Gastrocnemius medialis (tissue), 4 donors: ENCODE measurements around the gene PHF20. TPM values are rescaled to one million over a fixed set of nuclear protein-coding genes. Genes with fewer than 3 reads are reported as not detected.
A peak's percentile ranks its signal among the peaks of the same experiment; 100 is the strongest.

ENCODE experiments used
- ATAC-seq, 2 donors: fragments of 150-250 bp; one replicate each; pipeline ENCODE4 v1.9.1; 2016
- DNase-seq, 2 donors: peaks; one replicate each; pipeline ENCODE4 v3.0.0-alpha.2; 2019
- H3K27ac ChIP-seq, 4 donors: fragments of 200-600 bp; sonication (generic); 1 replicate in 1 of 4; 2 replicates in 3 of 4; pipeline ENCODE4 v1.5.1; 2016 to 2018; ENCODE audit warnings: mild to moderate bottlenecking in 2 of 4, moderate library complexity in 1 of 4
- H3K27me3 ChIP-seq, 3 donors: fragments of 200-600 bp; sonication (generic) in 2 of 3; 1 replicate in 1 of 3; 2 replicates in 2 of 3; pipeline versions ENCODE4 v1.5.1 to v1.6.0; 2016 to 2019; ENCODE audit warnings: mild to moderate bottlenecking in 1 of 3, moderate library complexity in 1 of 3
- H3K36me3 ChIP-seq, 2 donors: fragments of 200-600 bp; sonication (generic) in 1 of 2; one replicate each; pipeline ENCODE4 v1.5.1; 2017 to 2018
- H3K4me1 ChIP-seq, 2 donors: fragments of 200-600 bp; sonication (generic) in 1 of 2; one replicate each; pipeline ENCODE4 v1.5.1; 2016 to 2017; ENCODE audit warnings: mild to moderate bottlenecking in 2 of 2
- H3K4me3 ChIP-seq, 4 donors: fragments of 200-600 bp; sonication (generic) in 3 of 4; 1 replicate in 1 of 4; 2 replicates in 3 of 4; pipeline ENCODE4 v1.5.1; 2016 to 2019; ENCODE audit warnings: mild to moderate bottlenecking in 2 of 4
- H3K9me3 ChIP-seq, 3 donors: fragments of 200-600 bp; sonication (generic) in 2 of 3; 1 replicate in 1 of 3; 2 replicates in 2 of 3; pipeline ENCODE4 v1.5.1; 2016 to 2019
- POLR2A ChIP-seq, 2 donors: fragments of 450-650 bp; IDR thresholded peaks; one replicate each; pipeline ENCODE4 v1.6.1; 2017; ENCODE audit warnings: antibody characterized with exemption in 2 of 2, mild to moderate bottlenecking in 2 of 2, moderate library complexity in 2 of 2
- in situ Hi-C, 4 donors: fragments of 200-750 bp; cut with MboI; loops; one replicate each; pipeline versions ENCODE4 v1.15.0 to v1.8.0; 2017; ENCODE audit warnings: low sequenced_read_pairs in 4 of 4
- intact Hi-C: fragments of 100-400 bp; cut with DNase I; formaldehyde crosslinking; loops from one replicate; pipeline ENCODE4 v1.15.1; 2023; ENCODE audit warnings: low total_unique reads
- total RNA-seq, 4 donors: library from RNA; depleted of rRNA; stranded (reverse); fragments of >200 nt; gene quantifications; one replicate each; pipeline versions ENCODE4 v1.1.0 to v1.2.3, GENCODE V29; 2016
- TF ChIP-seq, protein P1 (sequence below), 5 experiments: fragments of 450-650 bp in 3 of 5; fragments of 200-600 bp in 2 of 5; sonication (generic) in 2 of 5; IDR thresholded peaks in 4 of 5; conservative IDR thresholded peaks in 1 of 5; 1 replicate in 4 of 5; 2 replicates in 1 of 5; pipeline ENCODE4 v1.5.1; 2016 to 2019; ENCODE audit warnings: antibody characterized with exemption in 5 of 5, mild to moderate bottlenecking in 3 of 5, moderate library complexity in 3 of 5

Gene PHF20
- total RNA-seq, 4 donors from 2014 or later = 72.6 to 91.9 (median 82.2) TPM

DNA sequence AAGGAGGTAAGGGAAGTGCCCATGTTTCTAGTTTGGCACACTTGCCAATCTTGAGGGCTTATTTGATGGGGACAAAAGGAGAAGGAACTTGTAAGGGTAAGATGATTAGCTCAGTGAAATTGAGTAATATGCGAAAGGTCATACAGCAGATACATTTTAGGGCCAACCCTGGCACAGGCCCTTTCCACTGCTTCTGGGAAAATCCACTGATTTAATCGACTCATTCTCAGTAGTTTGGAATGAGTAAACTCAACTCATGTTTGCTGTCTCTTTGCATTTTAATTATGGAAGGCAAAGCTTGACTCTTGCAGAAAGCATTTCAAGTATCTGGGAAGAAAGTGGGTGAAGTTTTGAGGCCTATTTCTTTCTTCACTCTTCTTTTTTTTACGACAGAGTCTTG, 20.0 kb downstream of the PHF20 start:
- DNase-seq (no peak), ATAC-seq (peak in 1 of 2 donors; percentile 53)
- Histone ChIP-seq H3K36me3 (no peaks in the 10 kb centered on the region), H3K4me3 (no peak overlapping the region), H3K4me1 (peaks cover 5 to 8% of the 10 kb centered on the region in 2 donors), H3K27ac (peak overlapping the region in 2 of 4 donors; percentile 34 to 54), H3K9me3 (no peaks in the 10 kb centered on the region), H3K27me3 (no peaks in the 10 kb centered on the region)
- intact Hi-C loops (no loop called here), in situ Hi-C loops (no loop called here)
- TF ChIP-seq, protein P1, sequence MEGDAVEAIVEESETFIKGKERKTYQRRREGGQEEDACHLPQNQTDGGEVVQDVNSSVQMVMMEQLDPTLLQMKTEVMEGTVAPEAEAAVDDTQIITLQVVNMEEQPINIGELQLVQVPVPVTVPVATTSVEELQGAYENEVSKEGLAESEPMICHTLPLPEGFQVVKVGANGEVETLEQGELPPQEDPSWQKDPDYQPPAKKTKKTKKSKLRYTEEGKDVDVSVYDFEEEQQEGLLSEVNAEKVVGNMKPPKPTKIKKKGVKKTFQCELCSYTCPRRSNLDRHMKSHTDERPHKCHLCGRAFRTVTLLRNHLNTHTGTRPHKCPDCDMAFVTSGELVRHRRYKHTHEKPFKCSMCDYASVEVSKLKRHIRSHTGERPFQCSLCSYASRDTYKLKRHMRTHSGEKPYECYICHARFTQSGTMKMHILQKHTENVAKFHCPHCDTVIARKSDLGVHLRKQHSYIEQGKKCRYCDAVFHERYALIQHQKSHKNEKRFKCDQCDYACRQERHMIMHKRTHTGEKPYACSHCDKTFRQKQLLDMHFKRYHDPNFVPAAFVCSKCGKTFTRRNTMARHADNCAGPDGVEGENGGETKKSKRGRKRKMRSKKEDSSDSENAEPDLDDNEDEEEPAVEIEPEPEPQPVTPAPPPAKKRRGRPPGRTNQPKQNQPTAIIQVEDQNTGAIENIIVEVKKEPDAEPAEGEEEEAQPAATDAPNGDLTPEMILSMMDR (IDR thresholded peaks at IDR 0.05 in 4 of 5, conservative IDR thresholded peaks at IDR 0.05 in 1 of 5) = no peak
- TF ChIP-seq POLR2A (IDR thresholded peaks at IDR 0.05) = no peak

DNA sequence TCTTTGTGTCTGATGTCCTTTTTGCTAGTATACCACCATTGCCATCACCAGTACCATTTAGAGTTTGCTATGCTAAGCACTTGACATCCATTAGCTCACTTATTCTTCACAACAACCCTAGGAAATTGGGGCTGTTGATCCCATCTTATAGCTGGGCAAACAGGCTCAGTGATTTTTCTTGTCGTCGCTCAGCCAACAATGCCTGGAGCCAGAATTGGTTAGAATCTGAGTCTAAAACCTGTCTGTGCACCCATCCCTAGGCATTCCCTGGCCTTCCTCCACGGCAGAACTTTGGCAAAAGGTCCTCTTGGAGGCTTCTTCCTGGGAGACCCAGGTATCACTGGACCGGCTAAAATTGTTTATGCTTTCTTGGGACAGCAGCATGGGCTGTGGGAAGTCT, 20.9 kb downstream of the PHF20 start:
- ATAC-seq (no peak), DNase-seq (no peak)
- Histone ChIP-seq H3K36me3 (no peaks in the 10 kb centered on the region), H3K9me3 (no peaks in the 10 kb centered on the region), H3K27me3 (no peaks in the 10 kb centered on the region), H3K27ac (no peak overlapping the region), H3K4me1 (peaks cover 5 to 8% of the 10 kb centered on the region in 2 donors), H3K4me3 (no peak overlapping the region)
- TF ChIP-seq POLR2A (IDR thresholded peaks at IDR 0.05) = no peak
- TF ChIP-seq, protein P1 (IDR thresholded peaks at IDR 0.05 in 4 of 5, conservative IDR thresholded peaks at IDR 0.05 in 1 of 5) = no peak
- intact Hi-C loops (no loop called here), in situ Hi-C loops (no loop called here)

DNA sequence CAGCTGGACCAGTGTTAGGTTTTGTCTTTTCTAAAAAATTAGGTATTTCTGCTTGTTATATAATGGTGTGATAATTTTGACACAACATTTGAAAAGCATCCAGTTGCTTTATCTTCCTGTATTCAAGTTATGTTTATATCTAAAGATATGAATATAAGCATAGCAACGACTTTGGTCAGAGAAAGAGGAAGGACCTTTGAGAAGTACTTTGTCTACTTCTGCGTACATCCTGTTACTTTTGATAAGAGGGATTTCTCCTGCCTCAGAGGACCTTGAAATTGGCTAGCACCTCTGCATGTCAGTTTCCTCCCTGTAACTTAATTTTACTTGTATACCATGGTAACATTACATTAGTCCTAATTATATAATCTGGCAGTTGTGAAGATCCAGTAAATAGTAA, 24.8 kb downstream of the PHF20 start:
- no peak for DNase-seq
- no peaks in the 10 kb centered on the region for H3K36me3 ChIP-seq
- no peak overlapping the region for H3K4me3 ChIP-seq
- no peaks in the 10 kb centered on the region for H3K27me3 ChIP-seq
- in situ Hi-C loops (no loop called here), intact Hi-C loops (no loop called here)
- H3K27ac ChIP-seq = peak overlapping the region in 2 of 4 donors; percentile 1 to 5
- H3K4me1 ChIP-seq = peaks cover 4 to 9% of the 10 kb centered on the region in 2 donors
- no peaks in the 10 kb centered on the region for H3K9me3 ChIP-seq
- no peak for ATAC-seq
- TF ChIP-seq, protein P1 (IDR thresholded peaks at IDR 0.05 in 4 of 5, conservative IDR thresholded peaks at IDR 0.05 in 1 of 5) = no peak
- TF ChIP-seq POLR2A (IDR thresholded peaks at IDR 0.05) = no peak

DNA sequence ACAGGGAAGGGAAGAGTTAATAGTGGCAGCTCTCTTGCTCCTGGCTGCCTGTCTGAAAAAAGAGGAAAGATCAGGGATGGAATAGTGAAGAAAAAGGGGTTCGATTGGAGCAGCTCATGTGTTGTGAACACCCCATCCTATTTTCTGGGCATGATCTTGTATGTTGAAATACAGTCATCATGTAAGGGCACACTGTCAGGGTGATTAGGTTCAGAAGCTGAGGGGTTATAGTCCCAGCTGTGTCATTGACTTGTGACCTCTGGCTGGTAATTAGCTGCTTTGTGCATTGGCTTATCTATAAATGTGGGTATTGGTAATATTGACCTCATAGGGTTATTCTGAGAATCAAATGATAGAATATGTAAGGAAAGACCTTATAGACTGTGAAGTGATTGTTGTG, 30.1 kb downstream of the PHF20 start:
- Histone ChIP-seq H3K4me1 (peaks cover 3 to 8% of the 10 kb centered on the region in 2 donors), H3K4me3 (no peak overlapping the region), H3K27me3 (no peaks in the 10 kb centered on the region), H3K27ac (peak overlapping the region in 3 of 4 donors; percentile 8 to 58 (median 20)), H3K36me3 (peaks cover 0 to 17% of the 10 kb centered on the region in 2 donors), H3K9me3 (no peaks in the 10 kb centered on the region)
- DNase-seq = no peak
- in situ Hi-C loops = no loop called here
- no peak for TF ChIP-seq POLR2A (IDR thresholded peaks at IDR 0.05)
- ATAC-seq = peak in 1 of 2 donors; percentile 59
- intact Hi-C loops = no loop called here

DNA sequence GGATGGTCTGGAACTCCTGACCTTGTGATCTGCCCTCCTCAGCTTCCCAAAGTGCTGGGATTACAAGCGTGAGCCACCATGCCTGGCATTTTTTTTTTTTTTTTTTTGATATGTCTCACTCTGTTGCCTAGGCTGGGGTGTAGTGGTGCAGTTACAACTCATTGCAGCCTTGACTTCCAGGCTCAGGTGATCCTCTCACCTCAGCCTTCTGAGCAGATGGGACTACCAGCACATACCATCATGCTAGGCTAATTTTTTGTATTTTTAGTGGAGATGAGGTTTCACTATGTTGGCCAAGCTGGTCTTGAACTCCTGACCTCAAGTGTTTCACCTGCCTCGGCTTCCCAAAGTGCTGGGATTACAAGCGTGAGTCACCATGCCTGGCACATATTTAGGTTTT, 34.3 kb downstream of the PHF20 start:
- Histone ChIP-seq H3K27me3 (no peaks in the 10 kb centered on the region), H3K9me3 (no peaks in the 10 kb centered on the region), H3K4me1 (peaks cover under 1 to 8% of the 10 kb centered on the region in 2 donors), H3K36me3 (peaks cover 0 to 22% of the 10 kb centered on the region in 2 donors), H3K4me3 (no peak overlapping the region), H3K27ac (peak overlapping the region in 2 of 4 donors; percentile 19 to 27)
- TF ChIP-seq, protein P1 (IDR thresholded peaks at IDR 0.05 in 4 of 5, conservative IDR thresholded peaks at IDR 0.05 in 1 of 5) = no peak
- TF ChIP-seq POLR2A (IDR thresholded peaks at IDR 0.05) = no peak
- intact Hi-C loops (no loop called here), in situ Hi-C loops (no loop called here)
- ATAC-seq (no peak), DNase-seq (no peak)
